Peyer's patch (tissue), 4 donors: ENCODE measurements around the gene AOAH. TPM values are rescaled to one million over a fixed set of nuclear protein-coding genes. Genes with fewer than 3 reads are reported as not detected.

Experiments used
- DNase-seq, 3 donors: peaks; one replicate each; pipeline ENCODE4 v3.0.0-alpha.2; 2017 to 2019
- H3K27ac ChIP-seq, 4 donors: fragments of 200-600 bp; sonication (generic); one replicate each; pipeline ENCODE4 v1.5.1; 2016 to 2019
- H3K27me3 ChIP-seq, 2 donors: fragments of 200-600 bp; sonication (generic); one replicate each; pipeline ENCODE4 v1.5.1; 2019
- H3K36me3 ChIP-seq, 3 donors: fragments of 200-600 bp; sonication (generic); one replicate each; pipeline ENCODE4 v1.5.1; 2016 to 2019
- H3K4me1 ChIP-seq, 4 donors: fragments of 200-600 bp; sonication (generic); one replicate each; pipeline ENCODE4 v1.5.1; 2016 to 2019
- H3K4me3 ChIP-seq, 4 donors: fragments of 200-600 bp; sonication (generic); 1 replicate in 3 of 4; 2 replicates in 1 of 4; pipeline ENCODE4 v1.5.1; 2016 to 2019; ENCODE audit warnings: mild to moderate bottlenecking in 1 of 4
- H3K9me3 ChIP-seq, 4 donors: fragments of 200-600 bp; sonication (generic); one replicate each; pipeline ENCODE4 v1.5.1; 2016 to 2019; ENCODE audit warnings: mild to moderate bottlenecking in 1 of 4
- POLR2A ChIP-seq, 2 donors: fragments of 450-650 bp; IDR thresholded peaks; one replicate each; pipeline ENCODE4 v1.5.1; 2017; ENCODE audit warnings: antibody characterized with exemption in 2 of 2, mild to moderate bottlenecking in 2 of 2, moderate library complexity in 2 of 2
- total RNA-seq, 4 donors: library from RNA; depleted of rRNA; stranded (reverse); fragments of >200 nt; gene quantifications; one replicate each; pipeline ENCODE4 v1.1.0, GENCODE V29; 2016
- TF ChIP-seq, protein P1 (sequence below), 6 experiments: fragments of 450-650 bp in 4 of 6; fragments of 200-600 bp in 2 of 6; sonication (generic) in 1 of 6; IDR thresholded peaks; one replicate each; pipeline ENCODE4 v1.5.1; 2017 to 2019; ENCODE audit warnings: antibody characterized with exemption in 6 of 6, mild to moderate bottlenecking in 3 of 6, moderate library complexity in 1 of 6

AOAH gene
- total RNA-seq, 4 donors from 2014 or later, result 33.3 to 60.2 (median 43.6) TPM

DNA sequence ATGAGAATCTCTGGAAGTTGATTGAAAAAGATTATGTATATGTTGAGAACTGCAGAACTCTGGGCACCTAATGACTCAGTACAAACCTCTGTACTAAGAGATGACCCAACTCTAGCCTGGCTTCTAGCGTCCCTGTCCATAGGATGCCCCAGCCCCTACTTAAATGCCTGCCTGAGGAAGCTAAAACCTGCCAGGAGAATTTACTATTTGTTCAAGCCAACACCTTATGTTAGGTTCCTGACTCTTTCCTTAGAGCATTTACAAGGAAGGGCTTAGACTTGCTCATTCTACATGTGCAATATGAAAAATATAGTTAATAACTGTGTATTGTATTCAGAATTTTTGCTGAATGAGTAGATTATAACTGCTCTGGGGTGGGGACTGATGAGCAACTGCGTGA lies 37.5 kb upstream of the AOAH start:
- H3K36me3 ChIP-seq, result no peaks in the 10 kb centered on the region
- H3K4me1 ChIP-seq, result no peaks in the 10 kb centered on the region
- no peak for TF ChIP-seq POLR2A (IDR thresholded peaks at IDR 0.05)
- TF ChIP-seq, protein P1, sequence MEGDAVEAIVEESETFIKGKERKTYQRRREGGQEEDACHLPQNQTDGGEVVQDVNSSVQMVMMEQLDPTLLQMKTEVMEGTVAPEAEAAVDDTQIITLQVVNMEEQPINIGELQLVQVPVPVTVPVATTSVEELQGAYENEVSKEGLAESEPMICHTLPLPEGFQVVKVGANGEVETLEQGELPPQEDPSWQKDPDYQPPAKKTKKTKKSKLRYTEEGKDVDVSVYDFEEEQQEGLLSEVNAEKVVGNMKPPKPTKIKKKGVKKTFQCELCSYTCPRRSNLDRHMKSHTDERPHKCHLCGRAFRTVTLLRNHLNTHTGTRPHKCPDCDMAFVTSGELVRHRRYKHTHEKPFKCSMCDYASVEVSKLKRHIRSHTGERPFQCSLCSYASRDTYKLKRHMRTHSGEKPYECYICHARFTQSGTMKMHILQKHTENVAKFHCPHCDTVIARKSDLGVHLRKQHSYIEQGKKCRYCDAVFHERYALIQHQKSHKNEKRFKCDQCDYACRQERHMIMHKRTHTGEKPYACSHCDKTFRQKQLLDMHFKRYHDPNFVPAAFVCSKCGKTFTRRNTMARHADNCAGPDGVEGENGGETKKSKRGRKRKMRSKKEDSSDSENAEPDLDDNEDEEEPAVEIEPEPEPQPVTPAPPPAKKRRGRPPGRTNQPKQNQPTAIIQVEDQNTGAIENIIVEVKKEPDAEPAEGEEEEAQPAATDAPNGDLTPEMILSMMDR (IDR thresholded peaks at IDR 0.05), result no peak
- H3K27me3 ChIP-seq, result no peaks in the 10 kb centered on the region
- H3K9me3 ChIP-seq, result no peaks in the 10 kb centered on the region
- H3K27ac ChIP-seq, result no peak overlapping the region
- DNase-seq, result no peak
- H3K4me3 ChIP-seq, result no peak overlapping the region

DNA sequence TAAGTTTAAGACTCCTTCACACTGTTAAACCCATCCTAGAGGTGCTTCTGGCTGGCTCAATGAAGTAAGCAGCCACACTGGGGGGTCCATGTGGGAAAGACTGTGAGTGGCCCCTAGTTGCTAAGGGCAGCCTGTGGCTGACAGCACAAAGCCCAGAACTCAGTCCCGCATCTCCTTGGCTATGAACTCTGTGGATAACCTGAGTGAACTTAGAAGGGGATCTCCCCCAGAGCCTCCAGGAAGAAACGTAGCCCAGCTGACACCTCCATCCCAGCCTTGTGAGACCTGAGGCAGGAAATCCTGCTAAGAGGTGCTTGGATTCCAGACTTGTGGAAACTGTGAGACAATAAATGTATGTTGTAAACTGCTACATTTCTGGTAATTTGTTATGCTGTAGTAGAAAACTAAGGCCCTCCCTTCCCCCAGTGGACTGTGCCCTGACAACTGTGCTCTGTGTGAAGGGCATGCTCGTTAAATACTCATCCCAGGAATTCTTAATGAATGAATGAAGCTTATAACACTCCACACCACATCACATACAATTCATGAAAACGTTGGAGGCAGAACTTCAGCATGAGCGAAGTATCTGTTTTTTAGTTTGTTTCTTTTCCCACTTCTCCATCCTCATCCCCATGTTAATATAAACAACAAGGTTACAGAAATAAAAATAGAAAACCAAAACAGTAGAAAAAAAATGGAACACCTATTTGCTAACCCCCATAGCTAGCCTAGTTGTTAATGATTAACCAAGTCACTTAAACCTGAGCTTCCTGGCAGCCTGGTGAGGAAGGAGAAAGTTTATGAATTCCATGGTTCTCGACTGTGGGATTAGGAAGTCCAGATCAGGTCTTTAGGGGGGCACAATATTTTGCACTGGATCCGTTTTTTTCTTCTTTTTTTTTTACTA lies 36.8 kb upstream of the AOAH start:
- Histone ChIP-seq H3K36me3 (no peaks in the 10 kb centered on the region), H3K4me3 (no peak overlapping the region), H3K27me3 (no peaks in the 10 kb centered on the region), H3K27ac (peak overlapping the region in 1 of 4 donors; percentile 36), H3K9me3 (no peaks in the 10 kb centered on the region), H3K4me1 (no peaks in the 10 kb centered on the region)
- peak in 1 of 3 donors; percentile 53 for DNase-seq
- TF ChIP-seq, protein P1 (IDR thresholded peaks at IDR 0.05), result no peak

DNA sequence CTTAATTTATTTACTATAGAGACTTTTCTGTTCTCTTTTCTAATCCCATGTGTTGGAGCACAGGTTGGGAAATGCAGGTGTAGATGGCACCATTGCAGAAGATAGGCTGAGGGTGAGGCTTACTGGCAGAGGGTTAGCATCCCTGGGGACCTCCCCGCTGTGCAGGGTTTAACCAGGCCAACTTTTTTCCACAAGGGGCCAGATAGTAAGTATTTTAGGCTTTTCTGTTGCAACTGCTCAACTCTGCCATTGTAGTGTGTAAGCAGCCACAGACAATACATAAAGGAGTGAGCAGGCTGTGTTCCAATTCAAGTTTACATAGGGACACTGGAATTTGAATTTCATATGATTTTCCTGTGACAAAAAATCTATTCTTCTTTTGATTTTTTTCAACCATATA lies 34.6 kb upstream of the AOAH start:
- no peaks in the 10 kb centered on the region for H3K9me3 ChIP-seq
- TF ChIP-seq, protein P1 (IDR thresholded peaks at IDR 0.05), result no peak
- TF ChIP-seq POLR2A (IDR thresholded peaks at IDR 0.05), result no peak
- no peaks in the 10 kb centered on the region for H3K4me1 ChIP-seq
- DNase-seq, result no peak
- H3K4me3 ChIP-seq, result no peak overlapping the region
- no peak overlapping the region for H3K27ac ChIP-seq
- H3K36me3 ChIP-seq, result no peaks in the 10 kb centered on the region
- H3K27me3 ChIP-seq, result no peaks in the 10 kb centered on the region

DNA sequence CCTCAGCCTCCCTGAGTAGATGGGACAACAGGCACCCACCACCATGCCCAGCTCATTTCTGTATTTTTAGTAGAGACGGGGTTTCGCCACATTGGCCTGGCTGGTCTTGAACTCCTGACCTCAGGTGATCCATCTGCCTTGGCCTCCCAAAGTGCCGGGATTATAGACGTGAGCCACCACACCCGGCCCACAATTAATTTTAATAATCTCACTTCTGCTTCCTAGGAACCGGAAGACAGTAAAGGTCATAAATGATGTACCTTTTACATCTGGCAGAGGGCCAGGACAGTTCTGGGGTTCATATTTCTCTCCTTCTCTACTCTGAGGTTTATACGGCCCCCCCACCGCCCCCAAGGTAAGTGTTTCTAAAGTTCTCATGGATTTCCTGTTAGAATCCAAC lies 31.2 kb upstream of the AOAH start:
- no peaks in the 10 kb centered on the region for H3K36me3 ChIP-seq
- no peaks in the 10 kb centered on the region for H3K27me3 ChIP-seq
- no peaks in the 10 kb centered on the region for H3K4me1 ChIP-seq
- no peak overlapping the region for H3K27ac ChIP-seq
- no peaks in the 10 kb centered on the region for H3K9me3 ChIP-seq
- DNase-seq, result peak in 2 of 3 donors; percentile 36 to 53
- H3K4me3 ChIP-seq, result no peak overlapping the region
- TF ChIP-seq POLR2A (IDR thresholded peaks at IDR 0.05), result no peak
- TF ChIP-seq, protein P1 (IDR thresholded peaks at IDR 0.05), result no peak

DNA sequence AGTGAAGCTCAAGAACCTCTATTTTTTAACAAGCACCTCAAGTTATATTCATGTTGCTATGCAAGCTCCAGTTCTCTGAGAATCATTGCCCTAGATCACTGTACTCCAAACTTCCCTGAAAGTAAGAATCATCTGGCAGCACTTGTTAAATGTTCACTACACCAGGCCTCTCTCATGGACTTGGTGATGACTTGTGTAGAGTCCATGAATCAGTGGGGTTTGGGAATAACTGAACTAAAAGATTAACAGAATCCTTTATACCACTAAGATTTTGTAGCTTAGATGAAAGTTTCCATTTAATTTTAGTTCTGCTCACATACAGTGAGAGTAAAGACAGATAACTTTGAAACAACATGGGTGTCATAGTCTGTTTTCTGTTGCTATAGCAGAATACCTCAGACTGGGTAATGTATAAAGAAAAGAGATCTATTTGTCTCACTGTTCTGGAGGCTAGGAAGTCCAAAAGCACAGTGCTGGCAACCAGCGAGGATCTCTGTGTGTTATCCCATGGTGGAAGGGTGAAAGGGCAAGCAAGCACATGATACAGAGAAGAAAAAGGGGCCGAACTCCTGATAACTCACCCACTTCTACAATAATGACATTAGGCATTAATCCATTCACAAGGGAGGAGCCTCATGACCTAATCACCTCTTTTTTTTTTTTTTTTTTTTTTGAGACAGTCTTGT lies 27.9 kb upstream of the AOAH start:
- Histone ChIP-seq H3K4me1 (no peaks in the 10 kb centered on the region), H3K9me3 (no peaks in the 10 kb centered on the region), H3K36me3 (no peaks in the 10 kb centered on the region), H3K4me3 (no peak overlapping the region), H3K27me3 (no peaks in the 10 kb centered on the region), H3K27ac (no peak overlapping the region)
- no peak for DNase-seq
- no peak for TF ChIP-seq POLR2A (IDR thresholded peaks at IDR 0.05)
- TF ChIP-seq, protein P1 (IDR thresholded peaks at IDR 0.05), result no peak
